Measurements from ENCODE around the gene MAML1.
"Not testable (repeated sequence)": the region's sequence is repeated elsewhere in the genome, so short reads cannot be mapped to it uniquely, and the experiment has no call there.

Gene MAML1

GRCh38 chr5:179767496-179768100, 35.0 kb downstream of the MAML1 start:
- no peak for DNase-seq (ENCODE audit: low spot score)

DNA sequence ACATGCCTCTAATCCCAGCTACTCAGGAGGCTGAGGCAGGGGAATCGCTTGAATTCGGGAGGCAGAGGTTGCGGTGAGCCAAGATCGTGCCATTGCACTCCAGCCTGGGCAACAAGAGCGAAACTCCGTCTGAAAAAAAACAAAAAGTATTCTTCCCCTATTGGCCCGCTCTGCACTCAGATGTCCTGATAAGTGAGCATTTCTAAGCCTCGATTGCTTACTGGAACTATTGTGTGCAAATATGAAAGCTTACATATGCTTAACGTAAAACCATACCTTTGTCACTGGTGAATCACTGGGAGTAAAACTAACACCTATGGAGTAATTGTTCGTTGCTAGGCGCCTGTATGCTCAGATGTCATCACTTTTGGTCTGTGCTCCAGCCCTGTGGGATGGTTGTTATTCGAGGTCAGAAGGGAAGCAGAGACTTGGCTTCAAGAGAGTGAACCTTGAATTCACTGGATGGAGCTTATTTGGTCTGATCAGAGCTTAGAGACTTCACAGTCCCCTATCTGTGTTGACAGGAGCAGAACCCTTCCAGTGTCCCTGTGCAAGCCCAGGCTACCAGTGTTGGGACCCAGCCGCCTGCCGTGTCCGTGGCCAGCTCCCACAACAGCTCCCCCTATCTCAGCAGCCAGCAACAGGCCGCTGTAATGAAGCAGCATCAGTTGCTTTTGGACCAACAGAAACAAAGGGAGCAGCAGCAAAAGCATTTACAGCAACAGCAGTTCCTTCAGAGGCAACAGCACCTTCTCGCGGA, 35.9 kb downstream of the MAML1 start:
- DNase-seq (ENCODE audit: low spot score), result no peak

GRCh38 chr5:179769271-179769670, 36.6 kb downstream of the MAML1 start:
- DNase-seq (ENCODE audit: low spot score), result no peak

- DNase-seq (ENCODE audit: low spot score), result no peak
These were observed 37.2 kb downstream of the MAML1 start for GRCh38 chr5:179769796-179770195.

GRCh38 chr5:179771311-179771895, 38.8 kb downstream of the MAML1 start:
- DNase-seq (ENCODE audit: low spot score), result no peak

GRCh38 chr5:179772351-179772750, 39.7 kb downstream of the MAML1 start:
- no peak for DNase-seq (ENCODE audit: low spot score)

DNA sequence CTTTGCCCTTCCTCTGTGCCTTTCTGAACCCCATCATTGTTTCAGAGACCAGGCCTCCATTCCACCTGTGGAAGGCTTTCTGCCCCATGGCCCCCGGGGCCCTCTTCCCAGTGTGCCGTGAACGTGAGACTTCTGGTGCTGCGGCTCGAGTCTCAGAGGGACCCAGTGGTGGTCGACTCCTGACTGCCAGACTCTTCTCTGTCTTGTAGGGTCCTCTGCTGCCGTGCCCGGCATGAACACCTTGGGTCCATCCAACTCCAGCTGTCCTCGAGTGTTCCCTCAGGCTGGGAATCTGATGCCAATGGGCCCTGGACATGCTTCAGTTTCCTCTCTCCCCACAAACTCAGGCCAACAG, 41.0 kb downstream of the MAML1 start:
- DNase-seq (ENCODE audit: low spot score), result no peak

GRCh38 chr5:179774442-179774841, 41.8 kb downstream of the MAML1 start:
- no peak for DNase-seq (ENCODE audit: low spot score)

DNA sequence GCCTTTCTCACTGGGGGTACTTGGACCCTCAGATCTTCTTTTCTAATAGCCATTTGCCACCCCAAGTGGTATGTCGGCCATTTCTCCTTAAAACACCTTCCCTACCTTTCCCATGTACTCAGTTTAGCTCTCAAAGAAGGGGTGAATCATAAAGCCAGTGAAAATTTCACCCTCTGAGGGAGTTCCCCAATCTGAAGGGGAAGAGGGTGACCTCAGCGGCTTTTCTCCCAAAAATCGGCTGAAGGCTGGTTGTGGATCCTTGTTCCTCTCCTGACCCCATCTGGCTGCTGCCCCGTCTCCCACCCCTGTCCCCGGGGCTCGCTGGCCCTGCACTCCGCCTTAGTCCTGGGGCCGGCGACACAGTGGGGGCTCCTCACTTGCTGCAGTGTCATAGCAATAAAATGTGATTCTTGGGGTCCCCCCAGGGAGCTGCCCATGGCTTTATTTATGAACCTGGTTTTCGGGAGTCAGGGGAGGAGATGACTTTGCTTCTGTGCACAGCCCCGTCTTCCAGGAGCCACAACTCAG, 43.9 kb downstream of the MAML1 start:
- no peak for DNase-seq (ENCODE audit: low spot score)

DNA sequence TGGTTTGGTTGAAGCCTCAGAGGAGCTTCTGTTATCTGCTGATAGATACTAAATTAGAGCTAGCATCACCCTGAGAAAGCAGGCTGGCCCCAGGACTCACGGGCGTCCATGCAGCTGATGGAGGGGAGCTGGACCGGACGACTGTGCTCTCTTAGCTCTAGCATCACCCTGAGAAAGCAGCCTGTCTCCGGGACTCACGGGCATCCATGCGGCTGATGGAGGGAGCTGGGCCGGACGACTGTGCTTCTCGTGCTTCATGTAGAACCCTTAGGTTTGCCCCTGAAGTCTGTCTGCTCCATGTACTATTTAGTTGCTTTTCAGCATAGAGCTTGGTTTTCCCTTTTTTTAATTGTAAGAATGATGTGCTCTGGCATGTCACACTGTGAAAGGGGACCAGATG, 44.8 kb downstream of the MAML1 start:
- DNase-seq (ENCODE audit: low spot score), result no peak

DNA sequence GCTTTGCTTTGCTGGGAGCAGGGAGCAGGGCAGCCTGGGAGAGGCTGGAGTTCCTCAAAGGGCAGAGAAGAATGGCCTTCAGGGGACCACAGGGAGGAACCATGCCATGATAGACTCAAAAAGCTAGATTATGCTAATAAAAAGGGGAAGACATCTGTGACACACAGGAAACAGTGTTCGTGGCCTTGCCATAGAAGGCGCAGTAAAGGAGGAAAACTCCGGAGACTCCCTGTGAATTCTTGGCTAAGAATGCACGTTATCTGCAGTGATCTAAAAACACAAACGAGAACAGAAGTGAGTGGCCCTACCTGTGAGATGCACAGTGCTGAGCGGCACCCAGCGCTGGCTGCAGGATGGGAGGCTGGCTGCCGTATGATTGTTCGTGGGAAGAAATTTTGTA, 45.3 kb downstream of the MAML1 start:
- DNase-seq (ENCODE audit: low spot score), result no peak

DNA sequence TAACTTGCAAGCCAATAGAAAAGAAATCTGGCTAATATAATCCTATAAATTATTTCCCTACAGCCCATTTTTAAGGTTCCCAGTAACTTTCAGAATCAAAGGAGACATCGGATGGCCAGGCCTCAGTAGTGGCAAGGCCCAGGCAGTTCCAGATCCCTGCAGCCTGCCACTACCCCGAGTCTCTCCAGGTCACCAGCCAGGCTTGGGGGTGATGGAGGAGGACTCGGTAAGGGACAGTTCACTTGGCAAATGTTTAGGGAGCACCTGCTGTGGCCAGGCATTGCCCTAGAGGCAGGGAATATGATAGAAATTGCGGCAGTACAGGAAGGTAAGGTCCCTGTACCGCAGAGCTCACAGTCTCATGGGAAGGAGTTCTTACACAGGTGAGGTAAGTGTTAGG, 46.0 kb downstream of the MAML1 start:
- no peak for DNase-seq (ENCODE audit: low spot score)

- no peak for DNase-seq (ENCODE audit: low spot score)
These were observed 47.2 kb downstream of the MAML1 start for GRCh38 chr5:179779826-179780225.

DNA sequence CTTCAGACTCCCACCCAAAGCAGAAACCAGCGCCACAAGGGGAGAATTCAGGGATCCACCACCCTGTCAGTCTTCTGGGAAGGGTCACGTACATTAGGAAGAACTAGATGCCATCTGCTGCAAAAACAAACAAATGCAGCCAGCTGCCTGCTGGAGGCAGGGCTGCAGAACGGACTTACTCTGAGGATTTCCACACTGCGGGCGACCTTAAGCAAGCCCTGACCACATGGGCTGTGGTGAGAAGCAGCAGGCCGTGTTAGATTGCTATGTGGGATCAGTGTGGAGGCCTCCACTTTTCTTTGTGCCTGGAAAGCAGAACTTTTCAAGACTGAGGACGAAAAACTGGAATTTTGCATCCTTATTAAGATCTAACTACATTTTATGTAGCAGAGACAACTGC, 47.7 kb downstream of the MAML1 start:
- no peak for DNase-seq (ENCODE audit: low spot score)

DNA sequence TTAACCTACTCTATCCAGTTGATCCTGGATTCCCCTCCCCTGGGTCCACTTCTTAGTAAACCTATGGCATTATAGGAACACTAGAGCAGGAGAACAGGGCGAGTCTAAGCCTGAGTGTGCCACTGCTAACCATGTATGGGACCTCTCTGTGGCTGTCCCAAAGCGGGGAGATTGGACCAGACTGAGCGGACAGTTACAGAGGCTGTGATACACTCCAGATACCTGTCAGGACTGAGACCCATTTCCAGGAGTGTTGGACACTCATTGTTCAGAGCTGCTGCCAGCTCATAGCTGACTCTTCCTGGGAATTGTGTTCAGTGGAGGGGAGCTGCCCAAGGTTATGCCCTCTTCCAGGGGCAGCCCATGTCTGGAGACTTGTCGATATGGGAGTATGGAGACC, 49.2 kb downstream of the MAML1 start:
- DNase-seq (ENCODE audit: low spot score), result no peak

DNA sequence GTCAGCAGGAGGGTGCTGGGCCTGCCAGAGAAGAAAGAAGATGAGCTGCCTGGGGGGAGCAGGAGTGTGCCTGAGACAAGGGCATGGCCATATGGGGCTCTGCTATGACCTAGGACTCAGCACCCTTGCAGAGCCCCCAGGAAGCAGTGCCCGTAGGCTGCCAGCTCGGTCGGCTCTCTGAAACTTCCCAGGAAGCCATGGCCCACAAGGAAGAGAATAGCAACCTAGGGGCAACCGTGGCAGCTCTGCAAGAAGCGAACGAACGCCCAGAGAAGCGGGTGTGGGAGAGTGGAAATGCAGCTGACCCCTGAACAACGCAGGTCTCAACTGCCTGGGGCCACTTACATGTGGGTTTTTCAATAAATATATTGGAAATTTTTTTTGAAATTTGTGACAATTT, 50.5 kb downstream of the MAML1 start:
- DNase-seq (ENCODE audit: low spot score), result no peak

DNA sequence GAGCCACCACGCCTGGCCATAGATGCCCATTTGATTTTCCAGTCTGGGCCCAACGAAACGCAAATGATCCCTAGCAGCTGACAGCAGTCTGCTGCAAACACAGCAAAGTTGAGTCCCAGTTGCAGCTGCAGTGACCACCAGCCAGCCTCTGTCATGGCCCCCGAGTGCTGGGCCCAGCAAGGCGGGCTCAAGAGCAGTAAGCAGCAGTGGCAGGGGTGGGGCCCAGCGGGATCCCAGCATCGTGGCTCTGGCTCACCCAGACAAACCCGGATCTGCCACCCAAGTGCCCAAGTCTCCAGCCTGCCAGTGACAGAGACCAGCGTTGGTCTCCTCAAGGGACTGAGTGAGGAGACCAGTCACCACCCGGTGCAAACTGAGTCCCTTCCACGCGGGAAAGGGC, 54.2 kb downstream of the MAML1 start:
- no peak for DNase-seq (ENCODE audit: low spot score)

GRCh38 chr5:179788193-179788854, 55.7 kb downstream of the MAML1 start:
- DNase-seq (ENCODE audit: low spot score), result no peak

DNA sequence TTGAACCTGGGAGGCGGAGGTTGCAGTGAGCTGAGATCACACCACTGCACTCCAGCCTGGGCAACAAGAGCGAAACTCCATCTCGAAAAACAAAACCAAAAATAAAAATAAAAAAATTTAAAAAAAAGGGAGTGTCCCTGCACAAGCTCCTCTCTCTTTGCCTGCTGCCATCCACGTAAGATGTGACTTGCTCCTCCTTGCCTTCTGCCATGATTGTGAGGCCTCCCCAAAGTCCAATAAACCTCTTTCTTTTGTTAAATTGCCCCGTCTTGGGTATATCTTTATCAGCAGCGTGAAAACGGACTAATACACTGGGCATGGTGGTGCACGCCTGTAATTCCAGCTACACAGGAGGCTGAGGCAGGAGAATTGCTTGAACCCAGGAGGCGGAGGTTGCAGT, 56.7 kb downstream of the MAML1 start:
- not testable (repeated sequence) for DNase-seq (ENCODE audit: low spot score)

DNA sequence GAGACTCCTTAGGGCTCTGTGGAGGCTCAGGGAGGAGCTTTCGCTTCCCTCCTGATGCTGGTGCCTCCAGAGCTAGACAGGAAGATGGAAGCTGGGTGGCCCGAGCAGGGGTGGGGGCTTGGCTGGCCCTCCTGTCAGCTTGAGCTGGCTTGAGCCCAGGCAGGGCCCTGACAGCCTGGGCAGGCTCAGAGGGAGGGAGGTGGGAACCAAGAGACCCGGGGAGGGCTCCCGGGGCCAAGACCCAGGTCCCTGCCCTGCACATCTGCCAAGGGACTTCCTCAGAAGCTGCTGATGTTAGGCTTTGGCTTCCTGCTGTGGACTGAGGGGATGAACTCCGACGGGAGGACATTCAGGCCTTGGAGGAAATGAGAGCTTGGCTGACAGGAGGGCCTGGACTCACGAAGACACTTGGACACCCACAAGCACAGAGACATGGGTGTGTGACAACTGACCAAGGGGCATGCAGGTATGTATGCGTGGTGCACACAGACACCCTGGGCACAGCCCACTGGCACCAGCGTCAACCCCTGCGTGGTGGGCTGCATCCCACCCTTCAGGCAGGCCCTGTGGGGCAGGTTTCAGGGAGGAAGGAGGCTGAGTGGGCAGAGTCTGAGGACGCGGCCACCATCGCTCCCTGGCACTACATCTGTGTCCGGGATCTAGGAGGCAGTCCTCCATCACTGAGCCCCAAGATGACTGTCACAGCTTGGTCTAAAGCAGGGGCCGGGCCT, 59.4 kb downstream of the MAML1 start:
- no peak for DNase-seq (ENCODE audit: low spot score)

DNA sequence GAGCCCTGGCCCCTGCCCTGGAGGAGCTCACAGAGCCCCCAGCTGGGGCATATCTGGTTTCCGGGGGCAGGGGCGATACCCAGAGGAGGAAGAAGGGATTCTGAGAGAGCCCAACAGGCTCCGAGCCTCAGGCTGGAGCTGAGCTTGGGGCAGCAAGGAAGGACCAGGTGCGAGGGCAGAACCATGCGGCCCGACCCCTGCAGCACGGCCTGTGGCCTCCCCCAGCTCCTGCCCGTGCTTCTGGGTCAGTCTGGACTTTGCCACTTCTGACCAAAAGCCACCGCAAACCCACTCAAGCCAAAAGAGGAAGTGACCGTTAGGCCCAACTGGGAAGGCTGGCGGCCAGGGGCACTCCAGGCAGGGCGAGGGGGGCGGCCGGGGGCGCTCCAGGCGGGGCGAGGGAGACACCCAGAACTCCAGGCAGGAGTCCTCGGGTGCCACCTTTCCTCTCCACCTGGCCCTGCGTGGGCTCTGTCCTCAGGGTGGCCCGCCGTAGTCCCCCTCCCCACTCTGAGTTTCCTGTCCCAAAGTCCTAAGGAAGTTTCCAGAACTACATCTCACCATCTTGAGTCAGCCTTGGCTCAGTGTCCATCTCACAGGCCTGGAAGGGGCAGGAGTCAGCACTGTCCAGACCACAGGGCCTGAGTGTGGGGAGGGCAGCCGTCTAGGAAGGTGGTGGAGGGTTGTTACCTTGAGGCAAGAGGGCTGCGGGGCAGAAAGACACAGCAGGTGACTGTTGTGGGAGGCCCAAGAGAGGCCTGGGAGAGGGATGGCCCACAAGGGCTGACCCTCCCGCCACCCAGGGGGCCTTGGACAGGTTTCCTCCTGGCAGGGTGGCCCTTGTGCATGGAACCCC, 60.2 kb downstream of the MAML1 start:
- DNase-seq (ENCODE audit: low spot score), result no peak

All from ecto neural progenitor cell (in vitro differentiated cells).